NCI-H2081 (cell line): ENCODE measurements around the gene KCTD1.
"Not testable (repeated sequence)": the region's sequence is repeated elsewhere in the genome, so short reads cannot be mapped to it uniquely, and the experiment has no call there.

ENCODE experiments used
- DNase-seq, 2 experiments: peaks; one replicate each; lab custom pipeline; 2025; lab: John Stamatoyannopoulos, UW

KCTD1 gene

DNA sequence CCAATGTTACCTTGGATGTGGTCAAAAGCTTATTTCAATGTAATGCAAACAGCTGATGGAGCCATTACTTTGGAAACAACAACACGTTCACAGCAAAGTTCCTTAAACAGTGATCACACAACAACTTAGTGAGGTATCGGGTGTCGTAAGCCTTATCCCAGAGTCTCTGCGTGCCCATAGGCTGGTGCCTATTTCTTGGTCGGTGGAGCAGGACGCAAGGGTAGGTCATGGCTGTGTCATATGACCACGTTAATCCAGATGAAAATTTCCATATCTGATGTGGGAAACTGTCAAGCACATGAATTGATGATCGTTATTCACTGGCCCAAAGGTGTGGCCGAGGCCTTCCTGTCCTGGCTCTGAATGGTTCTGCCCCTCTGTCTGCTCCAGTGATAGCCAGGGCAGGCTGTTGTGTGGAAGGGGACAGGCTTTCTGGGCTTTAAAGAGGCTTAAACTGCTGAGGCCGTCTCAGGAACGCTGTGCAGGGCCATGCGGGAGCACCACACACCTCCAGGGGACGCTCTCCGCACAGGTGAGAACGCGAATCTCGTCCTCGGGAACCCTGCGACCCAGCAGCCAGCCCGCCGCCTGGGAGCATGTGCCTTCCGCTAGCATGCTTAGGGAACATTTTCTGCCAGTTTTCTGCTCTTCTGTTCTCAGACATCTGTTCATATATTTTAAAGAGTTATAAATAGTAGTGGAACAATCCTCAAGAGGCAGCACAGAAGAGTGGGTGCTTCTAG is 90.6 kb downstream of the KCTD1 start:
- DNase-seq = no peak

DNA sequence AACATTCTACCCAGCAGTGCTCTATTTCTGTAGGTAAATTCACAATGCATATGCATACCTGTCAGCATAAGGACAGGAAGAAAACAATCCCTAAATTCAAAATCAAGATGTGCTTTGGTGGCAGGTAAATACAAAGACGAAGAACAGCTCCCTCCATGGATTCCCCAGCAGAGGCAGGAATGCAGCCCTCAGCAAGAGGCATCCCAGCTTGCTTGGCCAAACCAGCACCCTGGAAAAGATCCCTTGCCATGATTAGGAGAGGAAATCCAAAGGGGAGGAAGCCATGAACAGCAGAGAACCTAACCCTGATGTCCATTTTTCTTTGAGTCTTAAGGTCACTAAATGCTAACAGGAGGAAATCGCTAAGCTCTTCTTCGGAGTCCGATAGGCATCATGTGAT is 91.2 kb downstream of the KCTD1 start:
- no peak for DNase-seq

DNA sequence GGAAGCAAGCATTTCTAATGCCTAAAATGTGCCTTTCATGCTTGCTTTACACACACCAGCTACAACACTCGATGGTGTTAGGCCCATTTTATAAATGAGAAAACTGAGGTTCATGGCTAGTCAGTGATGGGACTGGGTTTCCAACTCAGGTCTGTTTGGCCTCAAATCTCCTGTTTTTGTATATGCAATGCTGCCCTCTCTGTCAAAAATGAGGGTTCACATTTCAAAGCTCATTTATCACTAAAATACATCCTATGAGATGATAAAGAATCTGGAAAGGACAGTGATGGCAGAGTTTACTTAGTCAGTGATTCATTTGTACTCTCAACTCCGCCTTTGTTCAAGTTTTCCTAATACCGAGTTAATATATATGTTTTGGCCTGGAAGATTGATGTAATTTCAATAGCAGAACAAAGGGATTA is 92.3 kb downstream of the KCTD1 start:
- DNase-seq = no peak

DNA sequence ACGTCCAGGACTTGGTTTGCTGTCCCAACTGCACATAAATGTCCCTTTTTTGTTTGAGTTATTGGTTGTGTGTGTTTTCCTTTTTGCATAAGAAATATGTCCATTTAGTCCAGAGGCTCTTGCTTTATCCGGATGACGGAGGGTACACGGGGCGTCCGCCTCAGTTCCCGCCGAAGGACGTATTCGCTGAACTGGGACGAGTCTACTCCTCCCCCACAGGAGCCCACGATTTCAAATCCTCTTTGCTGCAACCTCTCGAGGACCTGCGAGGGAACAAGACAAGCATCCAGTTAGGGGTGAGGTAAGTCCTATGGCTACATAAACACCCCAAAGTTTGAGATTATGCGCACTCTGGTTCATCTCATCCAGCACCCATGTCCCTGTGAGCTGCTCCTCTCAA is 92.7 kb downstream of the KCTD1 start:
- no peak for DNase-seq

DNA sequence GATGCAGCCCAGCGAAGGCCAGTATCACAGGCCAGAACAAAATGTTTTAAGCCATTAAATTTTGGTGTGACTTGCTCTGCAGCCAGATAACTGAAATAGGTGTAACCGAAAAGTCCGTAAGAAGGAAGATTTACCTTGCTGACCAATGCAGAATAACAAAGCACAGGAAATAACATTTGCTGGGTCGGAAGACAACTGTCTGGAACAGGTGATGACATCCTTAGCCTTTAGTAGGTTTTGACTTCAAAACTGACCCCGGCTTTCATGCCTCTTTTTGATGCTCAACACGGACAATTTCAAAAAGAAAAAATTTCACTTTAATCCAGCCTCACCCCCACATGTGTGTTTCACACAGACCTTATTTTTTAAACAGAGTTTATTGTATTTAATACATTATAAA is 93.7 kb downstream of the KCTD1 start:
- DNase-seq = no peak

DNA sequence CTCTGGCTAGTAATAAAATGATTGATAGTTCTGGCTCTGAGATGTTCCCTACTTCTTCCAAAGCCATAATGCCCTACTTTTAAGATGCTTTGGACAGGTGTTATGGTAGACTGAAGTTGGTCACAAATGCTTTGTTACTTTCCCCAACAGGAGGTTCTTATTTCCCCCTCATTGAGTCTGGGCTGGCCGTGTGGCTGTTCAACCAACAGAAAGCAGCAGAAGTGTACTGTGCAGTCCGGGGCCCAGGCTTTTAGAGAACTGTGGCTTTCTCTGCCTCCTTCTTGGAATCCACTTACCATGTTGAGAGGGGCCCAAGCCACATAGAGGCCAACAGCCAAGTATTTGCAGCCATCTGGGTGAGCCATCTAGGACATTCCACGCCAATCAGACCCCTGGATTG is 94.2 kb downstream of the KCTD1 start:
- DNase-seq = no peak

DNA sequence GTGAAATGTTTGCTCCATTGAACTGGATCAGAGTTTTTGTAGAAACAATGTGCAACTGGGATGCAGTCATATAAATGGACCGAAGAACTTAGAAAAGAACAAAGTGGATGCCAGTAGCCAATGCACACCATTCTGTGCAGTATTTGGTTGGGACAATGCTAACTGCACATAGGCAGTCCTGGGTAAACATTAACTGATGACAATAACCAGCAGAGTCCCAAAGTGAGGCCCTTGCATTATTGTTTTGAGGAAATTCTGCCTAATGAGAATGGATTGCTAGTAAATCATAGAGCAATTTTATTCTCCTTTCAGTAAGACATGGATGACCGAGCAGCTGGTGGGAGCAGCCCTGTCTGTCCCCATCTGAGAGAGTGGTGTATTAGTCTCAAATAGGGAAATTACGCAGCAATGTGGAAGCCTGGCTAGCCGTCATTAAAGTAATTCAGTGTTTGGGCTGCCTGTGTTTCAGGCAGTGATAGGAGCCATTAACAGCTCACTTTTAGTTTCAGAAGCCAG is 94.9 kb downstream of the KCTD1 start:
- peak; percentile 41 to 81 for DNase-seq

DNA sequence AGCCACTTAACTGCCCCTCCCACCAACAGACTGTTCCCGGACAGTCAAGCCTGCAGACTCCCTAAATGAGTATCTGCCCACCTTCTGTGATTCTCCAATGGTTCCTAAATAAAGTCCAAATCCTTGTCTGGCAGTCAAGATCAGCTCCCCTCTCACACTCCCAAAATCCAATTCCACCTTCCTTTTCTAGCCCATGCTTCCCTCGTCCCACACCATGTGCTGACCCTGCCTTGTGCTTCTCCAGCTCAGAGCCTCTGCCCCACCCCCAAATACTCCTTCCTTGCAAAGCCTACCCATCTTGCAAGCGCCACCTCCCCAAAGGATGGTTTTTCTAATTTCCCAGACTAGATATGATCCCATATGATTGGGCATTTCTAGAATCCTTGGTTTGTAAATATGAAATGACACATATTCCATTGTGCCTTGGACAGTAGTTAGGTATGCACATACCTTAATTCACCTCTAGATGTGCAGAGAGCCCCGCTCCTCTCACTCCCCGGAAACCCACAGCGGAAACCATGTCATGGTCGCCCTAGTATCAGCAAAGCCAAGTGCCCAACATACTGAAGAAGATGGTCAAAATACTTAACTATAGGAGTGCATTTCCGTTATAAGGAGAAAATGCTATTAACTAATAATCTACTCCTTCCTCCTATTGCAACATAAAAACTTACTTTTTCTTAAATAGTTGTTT is 97.2 kb downstream of the KCTD1 start:
- no peak for DNase-seq

DNA sequence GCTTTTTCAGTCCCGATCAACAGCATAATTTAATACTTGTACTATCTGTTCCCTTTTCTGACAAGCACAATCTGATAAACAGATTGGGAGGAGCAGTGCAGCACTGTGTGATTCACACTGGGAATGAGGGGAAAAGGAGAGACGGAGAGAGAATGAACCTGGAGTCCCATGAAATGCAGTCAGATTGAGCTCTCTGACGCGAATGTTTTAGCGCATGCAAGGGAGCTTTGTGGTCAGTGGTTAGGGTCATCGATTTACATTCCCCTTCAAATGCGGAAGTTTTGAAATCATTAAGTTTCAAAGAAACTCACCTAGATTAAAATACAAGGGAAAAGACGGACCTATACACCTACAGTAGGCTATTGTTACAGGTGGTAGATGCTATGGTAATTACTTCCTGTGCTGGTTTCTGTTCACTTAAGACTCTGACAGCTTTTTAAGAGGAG is 99.6 kb downstream of the KCTD1 start:
- no peak for DNase-seq

DNA sequence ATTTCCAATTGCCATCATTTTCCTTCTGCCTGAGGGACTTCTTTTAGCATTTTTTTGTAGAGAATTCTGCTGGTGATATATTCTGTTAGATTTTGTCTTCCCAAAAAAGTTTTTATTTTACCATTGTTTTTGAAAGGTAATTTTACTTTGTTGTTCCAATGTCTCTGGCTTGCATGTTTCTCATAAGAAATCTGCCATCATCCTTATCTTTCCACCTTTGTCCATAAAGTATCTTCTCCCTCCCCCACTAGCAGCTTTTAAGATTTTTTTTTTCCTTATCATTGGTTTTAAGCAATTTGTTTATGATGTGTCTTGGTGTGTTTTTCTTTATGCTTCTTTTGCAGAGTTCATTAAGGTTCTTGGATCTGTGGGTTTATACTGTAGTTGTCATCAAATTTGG is 104.5 kb downstream of the KCTD1 start:
- no peak for DNase-seq

DNA sequence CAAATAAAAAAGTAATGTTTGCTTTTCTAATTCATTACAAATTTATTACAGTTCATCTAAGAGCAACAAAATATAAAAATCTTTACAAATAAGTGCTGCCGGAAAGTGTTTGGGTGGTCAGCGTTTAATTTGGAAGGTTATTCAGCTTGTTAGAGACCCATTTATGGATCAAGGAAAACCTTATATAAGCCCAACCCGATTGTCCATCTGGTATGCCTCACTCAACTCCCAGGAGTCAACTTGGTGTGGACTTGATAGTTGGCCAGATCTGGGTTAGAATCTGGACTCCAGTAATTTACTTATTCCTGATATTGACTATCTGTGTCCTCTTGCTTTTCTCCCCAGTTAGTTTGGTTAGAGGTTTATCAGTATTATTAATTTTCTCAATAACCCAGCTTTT is 106.2 kb downstream of the KCTD1 start:
- no peak for DNase-seq

DNA sequence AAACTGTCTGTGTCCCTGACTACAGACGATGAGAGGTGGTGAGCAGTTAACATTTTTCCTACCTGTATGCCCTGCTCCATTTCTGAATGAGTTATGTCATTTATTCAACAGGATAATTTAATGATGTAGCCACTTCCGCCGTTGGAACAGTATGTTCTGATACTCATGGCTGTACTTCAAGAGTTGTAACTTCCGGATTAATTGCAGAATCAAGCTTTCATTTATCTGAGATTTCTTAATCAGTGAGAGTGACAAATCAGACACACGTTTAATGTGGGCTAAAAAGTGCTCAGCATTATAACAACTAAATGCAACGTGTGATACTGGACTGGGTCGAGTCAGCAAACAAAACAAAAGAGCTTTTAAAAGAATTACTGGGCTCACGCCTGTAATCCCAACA is 107.7 kb downstream of the KCTD1 start:
- no peak for DNase-seq

DNA sequence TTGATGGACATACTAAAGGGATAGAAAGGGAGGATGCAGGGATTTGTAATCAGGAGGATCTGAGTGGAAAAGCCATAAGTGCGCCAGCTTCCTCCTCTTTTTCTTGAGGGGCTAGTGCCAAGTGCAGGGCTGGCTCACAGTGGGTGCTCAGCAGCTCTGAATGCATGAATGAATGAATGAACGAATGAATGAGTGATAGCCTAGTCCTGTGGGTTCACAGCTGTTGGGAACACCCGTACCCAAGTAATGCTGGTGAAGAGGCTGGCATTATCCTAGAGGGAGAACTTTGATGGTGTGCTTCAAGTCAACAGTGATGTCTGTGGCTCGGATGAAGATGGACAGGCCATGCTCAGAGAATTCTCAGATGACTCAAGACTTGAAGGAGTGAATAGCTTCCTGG is 108.8 kb downstream of the KCTD1 start:
- DNase-seq = no peak

DNA sequence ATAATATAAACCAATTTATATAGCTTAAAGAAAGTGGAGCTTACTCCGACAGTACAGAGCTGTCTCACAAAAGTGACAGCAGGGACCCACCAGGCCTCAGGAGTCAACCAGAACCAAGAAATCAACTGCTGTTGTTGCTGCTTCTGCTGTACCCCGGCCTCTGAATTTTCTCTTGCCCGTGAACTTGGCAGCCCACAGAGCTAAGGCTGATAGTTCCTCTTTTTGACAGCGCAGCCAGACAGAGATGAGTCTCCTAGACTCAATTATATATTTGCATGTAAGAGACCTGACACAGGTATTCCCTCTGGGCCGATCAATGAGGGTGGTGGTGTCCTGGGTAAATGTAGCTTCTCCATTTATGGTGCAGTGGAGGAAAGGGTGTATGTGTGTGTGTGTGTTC is 109.4 kb downstream of the KCTD1 start:
- no peak for DNase-seq

DNA sequence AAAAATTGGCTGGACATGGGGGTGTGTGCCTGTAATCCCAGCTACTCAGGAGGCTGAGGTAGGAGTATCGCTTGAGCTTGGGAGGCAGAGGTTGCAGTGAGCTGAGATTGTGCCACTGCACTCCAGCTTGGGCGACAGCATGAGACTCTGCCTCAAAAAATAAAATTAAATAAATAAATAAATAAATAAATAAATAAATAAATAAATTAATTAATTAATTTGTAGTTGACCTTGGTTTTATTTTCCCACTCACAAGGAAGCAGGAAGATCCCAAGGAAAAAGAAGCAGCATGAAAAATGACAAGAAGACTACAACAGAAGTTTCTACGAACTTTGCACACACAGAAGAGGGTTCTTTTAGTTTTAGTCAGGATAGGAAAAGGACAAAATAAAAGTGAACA is 110.7 kb downstream of the KCTD1 start:
- not testable (repeated sequence) for DNase-seq

DNA sequence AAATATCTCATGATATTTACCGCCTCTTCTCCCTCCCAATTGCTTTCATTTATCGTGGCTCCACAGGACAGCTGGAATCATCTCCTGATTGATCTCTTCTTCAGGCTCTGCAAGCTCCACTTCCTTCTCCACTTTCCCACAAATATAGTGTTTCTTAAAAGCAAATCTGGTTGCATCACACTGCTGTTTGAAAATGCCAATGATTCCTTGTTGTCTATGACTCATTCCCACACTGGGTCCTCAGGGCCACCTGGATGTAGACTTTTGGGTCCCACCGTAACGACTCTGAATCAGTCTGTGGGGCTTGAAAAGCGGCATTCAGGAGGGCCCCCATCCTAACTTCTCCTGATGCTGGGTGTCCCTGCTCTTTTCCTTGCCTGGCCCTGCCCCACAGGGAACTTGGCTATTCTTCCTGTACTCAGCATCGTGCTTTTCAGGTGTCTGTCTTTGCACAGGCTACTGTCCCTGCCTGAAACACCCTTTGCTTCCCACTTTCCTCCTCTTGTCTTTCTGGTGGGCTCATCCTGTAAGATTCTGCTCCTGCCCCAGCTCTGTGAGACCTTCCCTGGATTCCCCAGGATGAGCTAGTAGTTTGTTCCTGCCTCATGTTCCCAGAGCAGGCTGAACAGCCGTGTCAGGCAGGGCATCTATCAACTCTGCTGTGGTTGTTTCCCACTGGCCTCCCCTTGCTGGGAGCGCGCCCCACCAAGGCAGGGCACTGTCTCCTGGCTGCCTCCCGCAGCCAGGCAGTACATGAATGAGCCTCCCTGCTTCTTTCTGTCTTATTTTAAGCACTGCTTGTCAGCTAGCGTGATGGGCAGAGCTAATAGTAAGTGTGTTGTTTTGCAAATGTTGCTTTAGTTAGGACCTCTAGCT is 111.9 kb downstream of the KCTD1 start:
- DNase-seq = no peak

DNA sequence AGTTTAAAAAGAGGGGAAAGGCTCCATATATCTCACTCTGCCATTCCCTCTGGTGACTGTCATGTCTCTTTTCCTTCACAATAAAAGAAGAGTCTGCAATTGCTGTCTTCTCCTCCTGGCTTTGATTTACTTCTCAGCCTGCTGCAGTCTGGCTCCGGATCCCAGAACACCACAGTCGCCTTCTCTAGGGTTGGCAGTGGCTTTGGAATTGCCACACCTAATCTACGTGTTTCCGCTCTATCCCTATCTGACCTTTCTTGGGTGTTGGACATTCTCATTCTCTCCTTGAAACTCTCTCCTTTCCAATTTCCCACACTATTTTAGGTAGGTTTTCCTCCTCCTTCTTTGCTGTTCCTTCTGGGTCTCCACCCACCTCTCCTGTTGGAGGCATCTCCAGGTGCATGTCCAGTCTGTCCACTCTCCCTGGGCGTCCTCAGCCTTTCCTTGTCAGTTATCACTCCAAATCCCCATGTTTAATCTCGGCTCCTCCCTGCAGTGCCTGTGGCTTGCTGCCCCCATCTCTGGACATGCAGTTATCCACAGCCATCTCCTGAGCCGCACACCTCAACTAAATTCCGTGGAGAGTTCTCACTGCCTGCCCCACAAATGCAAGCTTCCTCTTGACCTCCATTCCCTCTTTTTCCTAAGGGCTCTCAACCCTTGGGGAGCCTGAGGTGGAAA is 112.8 kb downstream of the KCTD1 start:
- no peak for DNase-seq

DNA sequence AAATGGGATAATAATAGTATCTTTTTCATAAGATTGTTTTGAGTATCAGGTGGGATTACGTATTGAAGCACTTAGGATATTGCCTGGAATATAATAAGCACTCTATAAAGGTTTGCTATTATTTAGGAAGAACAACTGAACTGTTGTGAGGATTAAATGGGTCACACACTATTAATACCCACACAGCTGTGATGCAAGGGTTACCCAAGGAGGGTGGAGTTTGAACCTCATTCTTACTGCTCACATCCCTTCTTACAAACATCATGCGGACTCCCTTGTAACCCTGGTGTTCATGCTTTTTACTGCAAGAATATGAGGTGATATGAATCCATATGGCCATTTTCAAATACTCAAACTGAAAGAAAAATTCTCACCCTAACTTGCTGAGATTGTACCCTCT is 113.5 kb downstream of the KCTD1 start:
- DNase-seq = no peak

DNA sequence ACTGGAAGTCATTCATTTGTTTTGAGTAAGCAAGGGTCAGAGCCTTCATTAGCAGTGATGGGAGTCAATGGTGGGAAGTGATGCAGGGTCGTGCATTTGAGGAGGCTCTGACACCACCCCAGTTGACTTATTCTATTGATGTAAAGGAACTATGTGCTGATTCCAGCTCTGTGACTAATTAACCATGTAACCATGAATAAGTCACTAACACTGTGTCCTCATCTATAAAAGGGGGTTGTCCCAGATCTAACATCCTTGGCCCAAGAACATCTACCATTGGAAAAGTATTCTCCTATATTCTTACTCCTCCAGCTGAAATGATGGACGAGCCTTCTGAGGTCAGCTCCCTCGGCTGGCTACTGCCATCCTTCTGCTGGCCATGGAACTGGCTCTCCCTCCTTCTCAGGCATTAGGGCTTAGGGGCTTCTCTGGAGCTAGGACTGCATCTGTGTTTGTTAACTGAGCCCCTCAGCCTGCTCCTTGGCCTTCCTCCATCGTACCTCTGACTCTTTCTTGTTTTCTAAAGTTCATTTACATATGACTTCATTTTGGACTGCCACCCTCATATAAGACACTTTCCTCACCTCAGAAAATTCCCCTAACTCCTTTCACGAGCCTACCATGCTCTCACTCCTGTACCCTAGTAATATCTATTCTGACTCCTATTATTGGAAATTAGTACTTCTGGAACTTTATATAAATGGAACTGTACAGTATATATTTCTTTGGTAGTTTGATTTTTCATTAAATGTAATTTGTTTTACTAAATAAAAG is 115.5 kb downstream of the KCTD1 start:
- DNase-seq = no peak

DNA sequence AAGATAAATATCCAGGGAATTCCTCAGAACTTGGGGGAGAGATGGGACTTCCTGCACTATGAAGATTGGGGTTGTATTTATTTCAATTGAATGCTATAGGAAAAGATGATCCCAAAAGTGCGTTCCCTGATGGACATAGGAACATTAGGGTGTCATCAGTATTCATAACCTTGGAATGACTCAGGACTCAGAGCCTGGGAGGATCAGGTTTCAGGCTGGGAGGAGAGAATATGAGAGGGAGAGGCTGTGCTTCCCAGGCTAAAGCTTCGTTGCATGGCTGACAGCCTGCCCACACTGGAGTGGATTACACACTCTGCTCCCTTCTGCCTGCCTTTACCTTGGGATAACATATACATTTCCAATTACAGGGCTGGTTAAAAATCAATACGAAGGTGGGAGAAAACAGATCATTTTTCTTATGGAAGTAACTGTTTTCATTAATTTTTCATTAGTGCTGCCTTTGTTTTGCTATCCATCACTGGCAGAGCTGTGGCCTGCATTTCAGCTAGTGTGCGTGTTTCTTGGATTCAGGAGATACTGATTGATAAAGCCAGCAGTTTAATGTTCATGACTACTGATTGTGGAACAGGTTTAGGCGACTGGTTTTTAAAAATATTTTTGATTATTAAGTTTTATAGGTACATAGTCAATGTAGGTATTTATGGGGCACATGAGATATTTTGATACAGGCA is 118.7 kb downstream of the KCTD1 start:
- DNase-seq = no peak

DNA sequence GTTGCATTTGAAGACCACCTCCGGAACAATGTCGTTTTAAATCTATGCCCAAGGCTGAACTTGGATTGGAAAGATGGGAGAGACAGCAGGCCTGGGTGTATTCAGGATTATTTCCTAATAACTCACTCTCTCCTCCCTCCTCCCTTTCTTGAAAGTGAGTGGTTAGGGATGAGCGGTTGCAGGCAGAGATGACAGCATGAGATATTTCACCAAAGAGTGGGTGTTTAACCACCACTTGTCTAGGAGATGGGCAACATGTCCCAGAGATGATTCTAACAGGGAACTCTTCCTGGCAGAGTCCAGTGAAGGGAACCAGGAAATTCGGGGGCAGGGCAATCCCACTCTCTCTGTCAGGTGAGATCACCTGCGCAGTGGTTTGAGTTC is 123.2 kb downstream of the KCTD1 start:
- DNase-seq = no peak
